GM12865 (cell line): ENCODE results near the gene NT5E.
A peak's percentile ranks its signal among the peaks of the same experiment; 100 is the strongest.

Experiments
- DNase-seq: peaks from one replicate; pipeline ENCODE4 v3.0.0; 2010; ENCODE audit warnings: low read depth
- H3K4me3 ChIP-seq: 2 replicates; pipeline ENCODE4 v1.5.1; 2011; ENCODE audit warnings: mild to moderate bottlenecking, low read depth, low read length, control low read depth
- TF ChIP-seq, protein P1 (sequence below): IDR thresholded peaks from 2 replicates; pipeline ENCODE4 v1.5.1; 2011; ENCODE audit warnings: low read length, control low read depth, low read depth, inconsistent platforms; ENCODE audit not compliant: insufficient read depth; ENCODE audit errors: missing control alignments

The NT5E gene

DNA sequence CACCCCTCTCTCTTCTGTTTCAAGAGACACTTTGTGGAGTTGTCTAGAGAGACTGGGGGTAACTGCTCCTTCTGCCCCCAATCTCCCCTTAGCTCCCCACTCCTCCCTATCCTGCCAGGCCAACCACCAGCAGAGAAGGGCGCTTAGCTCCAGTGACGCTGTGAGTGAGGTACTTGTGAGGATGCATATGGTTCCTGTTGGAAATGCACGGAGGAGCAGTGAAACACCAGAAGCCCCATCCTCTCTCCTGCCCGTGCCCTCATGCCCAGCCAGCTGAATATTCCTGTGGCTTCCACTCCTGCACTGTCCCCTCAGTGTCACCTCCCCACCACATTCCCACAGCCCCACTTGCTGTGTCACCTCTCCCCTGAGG lies 11.9 kb downstream of the NT5E start:
- DNase-seq, result no peak
- no peak overlapping the region; the same call in 1 of the 2 replicates for H3K4me3 ChIP-seq
- TF ChIP-seq, protein P1, sequence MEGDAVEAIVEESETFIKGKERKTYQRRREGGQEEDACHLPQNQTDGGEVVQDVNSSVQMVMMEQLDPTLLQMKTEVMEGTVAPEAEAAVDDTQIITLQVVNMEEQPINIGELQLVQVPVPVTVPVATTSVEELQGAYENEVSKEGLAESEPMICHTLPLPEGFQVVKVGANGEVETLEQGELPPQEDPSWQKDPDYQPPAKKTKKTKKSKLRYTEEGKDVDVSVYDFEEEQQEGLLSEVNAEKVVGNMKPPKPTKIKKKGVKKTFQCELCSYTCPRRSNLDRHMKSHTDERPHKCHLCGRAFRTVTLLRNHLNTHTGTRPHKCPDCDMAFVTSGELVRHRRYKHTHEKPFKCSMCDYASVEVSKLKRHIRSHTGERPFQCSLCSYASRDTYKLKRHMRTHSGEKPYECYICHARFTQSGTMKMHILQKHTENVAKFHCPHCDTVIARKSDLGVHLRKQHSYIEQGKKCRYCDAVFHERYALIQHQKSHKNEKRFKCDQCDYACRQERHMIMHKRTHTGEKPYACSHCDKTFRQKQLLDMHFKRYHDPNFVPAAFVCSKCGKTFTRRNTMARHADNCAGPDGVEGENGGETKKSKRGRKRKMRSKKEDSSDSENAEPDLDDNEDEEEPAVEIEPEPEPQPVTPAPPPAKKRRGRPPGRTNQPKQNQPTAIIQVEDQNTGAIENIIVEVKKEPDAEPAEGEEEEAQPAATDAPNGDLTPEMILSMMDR, result no peak

DNA sequence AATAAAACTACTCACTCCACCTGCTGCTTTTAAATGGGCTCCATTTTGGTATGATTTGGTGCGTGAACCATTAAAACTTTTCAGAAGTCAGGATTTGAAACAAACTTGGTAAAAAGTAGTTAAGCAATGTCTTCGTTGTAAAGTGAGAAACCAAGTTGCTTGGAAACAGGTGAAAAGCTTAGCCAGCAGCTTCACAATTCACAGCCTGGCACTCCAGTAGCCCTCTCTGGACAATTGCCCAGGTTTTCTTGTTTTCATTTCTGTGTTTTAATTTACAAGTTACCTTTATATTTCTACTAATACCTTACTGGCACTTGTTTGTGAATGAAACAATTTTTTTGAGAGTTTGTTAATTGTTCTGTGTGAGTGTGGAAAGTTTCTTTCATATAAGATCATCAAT lies 12.8 kb downstream of the NT5E start:
- DNase-seq, result no peak
- no peak overlapping the region for H3K4me3 ChIP-seq
- TF ChIP-seq, protein P1, result no peak

DNA sequence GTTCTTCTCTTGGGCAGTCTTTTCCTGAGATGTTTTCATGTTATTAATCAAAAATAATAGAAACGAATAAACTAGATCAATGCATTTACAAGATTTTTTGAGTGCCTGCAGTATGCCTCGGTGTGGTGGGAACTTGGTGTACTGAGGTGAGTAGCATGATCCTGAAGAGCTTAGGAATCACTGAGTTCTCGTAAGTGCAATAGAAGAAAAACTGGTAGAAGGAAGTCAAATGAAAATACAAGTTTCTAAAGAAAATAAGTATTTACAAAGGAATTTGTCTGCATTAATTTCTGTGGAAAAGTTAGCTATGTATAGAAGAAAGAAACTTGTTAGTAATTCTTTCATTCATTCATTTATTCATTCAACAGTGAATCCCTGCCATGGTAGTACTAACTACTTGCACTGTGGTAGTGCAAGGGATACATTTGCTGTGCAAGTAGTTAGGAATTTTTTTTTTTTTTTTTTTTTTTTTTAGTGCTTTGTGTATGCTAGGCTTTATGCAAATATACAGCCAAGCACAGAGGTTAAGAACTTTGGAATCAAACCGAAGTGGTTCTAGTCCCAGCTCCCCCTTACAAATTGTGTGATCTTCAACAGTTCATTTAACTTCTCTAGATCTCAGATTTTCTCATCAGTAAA lies 13.9 kb downstream of the NT5E start:
- TF ChIP-seq, protein P1, result no peak
- H3K4me3 ChIP-seq, result no peak overlapping the region
- DNase-seq, result no peak

DNA sequence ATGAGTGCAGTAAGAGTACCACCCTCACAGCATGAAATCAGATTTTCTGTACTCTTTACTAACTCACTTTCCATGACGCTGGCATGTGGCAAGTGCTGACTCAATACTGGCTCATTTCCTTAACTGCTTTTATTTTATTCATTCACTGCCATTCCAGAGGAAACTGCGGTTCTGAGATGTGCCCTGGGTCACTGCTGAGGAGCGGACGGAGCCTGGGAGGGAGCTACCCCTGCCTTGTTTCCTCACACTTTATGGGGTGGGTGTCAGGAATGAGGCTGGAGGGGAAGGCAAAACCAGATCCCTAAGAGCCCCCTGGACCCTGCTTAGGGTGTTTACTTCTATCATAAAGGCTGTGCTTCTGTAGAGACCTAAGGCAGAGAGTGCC lies 14.4 kb downstream of the NT5E start:
- TF ChIP-seq, protein P1, result no peak
- DNase-seq, result no peak
- no peak overlapping the region for H3K4me3 ChIP-seq

DNA sequence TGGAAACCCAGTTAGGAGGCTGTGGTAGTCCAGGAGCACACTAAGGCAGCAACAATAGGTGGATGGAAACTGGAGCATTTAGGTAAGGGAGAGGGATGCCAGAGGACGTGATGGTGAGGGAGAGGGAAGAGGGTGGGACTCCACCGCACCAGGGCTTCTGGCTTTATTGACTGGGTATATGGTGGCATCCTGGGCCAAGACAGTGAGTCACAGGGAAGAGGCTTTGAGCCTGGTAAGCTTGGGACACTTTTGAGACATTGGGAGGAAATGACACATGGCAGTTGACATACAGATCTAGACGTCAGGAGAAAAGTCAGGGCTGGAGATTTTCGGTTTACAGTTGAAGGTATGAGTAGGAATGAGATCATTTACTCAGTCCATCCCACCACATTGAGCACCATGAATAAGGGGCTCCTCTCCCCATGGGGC lies 14.9 kb downstream of the NT5E start:
- TF ChIP-seq, protein P1, result no peak
- DNase-seq, result no peak
- no peak overlapping the region for H3K4me3 ChIP-seq

DNA sequence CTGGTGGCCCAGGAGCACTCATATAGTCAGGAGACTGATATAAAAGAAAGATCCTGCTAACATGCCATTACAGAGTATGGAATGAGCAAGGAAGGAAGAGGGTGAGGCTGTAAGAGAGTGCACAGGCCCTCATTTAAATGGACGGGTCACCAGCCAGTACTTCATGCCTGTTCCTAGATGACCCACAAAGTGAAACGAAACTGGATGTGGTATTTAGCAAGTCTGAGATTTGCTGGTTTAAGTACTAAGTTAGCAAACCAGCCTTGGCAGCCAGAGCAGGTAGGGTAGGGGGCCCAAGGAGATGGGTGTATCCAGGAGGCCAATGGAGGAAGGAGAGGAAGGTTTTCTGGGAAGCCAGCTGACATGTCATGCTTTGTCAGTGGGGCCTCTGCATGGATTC lies 15.9 kb downstream of the NT5E start:
- H3K4me3 ChIP-seq, result no peak overlapping the region
- TF ChIP-seq, protein P1, result no peak
- DNase-seq, result peak; percentile 68

DNA sequence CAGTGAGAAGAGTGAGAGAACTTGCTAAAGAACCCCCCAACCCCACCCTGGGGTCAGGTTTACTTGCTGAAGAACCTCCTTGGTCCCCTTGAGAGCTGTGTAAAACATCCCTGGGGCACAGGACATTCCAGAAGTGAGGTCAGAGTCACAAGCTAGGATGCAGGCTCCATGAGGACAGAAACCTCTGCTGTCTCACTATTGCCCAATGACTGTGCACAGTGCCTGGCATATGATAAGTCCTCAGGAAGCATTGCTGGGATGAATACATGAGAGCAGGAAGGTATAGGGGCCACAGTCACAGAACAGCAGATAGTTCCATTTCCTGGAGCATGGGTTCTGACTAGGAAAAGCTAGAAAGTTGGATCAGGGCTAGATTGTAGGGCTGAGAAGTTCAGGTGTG lies 18.4 kb downstream of the NT5E start:
- H3K4me3 ChIP-seq, result no peak overlapping the region
- no peak for DNase-seq
- TF ChIP-seq, protein P1, result no peak
